AG08396 (cell line): Measurements from ENCODE around the gene AGBL4.

Experiments
- DNase-seq: peaks from one replicate; pipeline ENCODE4 v3.0.0; 2012; ENCODE audit warnings: low spot score, mixed read lengths

Gene AGBL4

DNA sequence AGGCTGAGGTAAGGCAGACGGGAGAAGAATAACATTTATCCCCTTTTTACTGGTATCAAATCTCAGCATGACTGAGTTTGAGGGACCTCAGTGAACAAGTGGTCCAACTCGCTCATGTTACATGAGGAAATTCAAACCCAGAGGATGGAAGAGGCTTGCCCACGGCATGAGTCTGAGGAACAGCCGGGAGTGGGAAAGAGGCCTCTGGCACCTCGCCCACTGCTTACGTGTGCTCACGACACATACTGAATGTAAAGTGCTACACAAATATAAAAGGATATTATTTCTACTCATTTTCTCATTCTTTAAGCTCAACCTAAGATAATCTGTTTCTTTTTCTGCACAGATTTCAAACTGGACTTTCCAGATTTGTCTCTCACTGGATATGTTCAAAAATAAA lies 1261.8 kb downstream of the AGBL4 start:
- DNase-seq = no peak

DNA sequence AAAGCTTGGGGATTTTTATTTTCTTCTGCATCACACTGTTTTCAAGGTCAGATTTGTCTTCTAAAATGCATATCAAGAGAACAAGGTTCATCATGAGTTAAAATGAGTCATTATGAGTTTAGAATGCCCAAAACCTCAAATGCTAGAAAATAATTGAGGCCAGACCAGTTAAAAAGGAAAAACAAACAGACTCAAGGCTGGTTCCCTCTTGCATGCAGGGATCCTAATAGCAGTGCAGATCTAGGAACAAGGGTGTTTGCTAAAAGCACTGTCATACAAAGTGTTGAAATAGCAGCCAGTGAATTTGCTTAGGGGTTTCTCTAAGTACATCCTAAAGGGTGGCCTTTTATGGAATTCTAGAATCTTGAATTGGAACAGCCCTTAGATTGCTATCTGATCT lies 1262.3 kb downstream of the AGBL4 start:
- DNase-seq = no peak

DNA sequence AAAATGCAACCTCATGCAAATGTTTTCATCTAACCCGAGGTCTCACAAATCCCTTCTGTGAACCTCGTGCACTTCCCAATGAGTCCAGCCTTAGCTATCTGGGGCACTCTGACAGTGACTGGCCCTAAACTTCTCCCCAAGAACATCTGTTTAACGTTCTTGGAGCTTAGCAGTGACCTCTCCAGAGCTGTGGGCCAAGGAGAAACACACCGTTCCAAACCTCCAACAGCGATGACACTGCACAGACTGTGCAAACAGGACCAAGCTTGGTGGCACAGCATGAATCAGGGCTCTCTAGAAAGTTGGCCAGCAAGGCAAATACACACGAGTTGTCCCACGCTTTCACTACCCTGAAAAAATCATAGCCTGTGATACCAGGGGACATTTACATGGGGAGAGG lies 1262.9 kb downstream of the AGBL4 start:
- no peak for DNase-seq

DNA sequence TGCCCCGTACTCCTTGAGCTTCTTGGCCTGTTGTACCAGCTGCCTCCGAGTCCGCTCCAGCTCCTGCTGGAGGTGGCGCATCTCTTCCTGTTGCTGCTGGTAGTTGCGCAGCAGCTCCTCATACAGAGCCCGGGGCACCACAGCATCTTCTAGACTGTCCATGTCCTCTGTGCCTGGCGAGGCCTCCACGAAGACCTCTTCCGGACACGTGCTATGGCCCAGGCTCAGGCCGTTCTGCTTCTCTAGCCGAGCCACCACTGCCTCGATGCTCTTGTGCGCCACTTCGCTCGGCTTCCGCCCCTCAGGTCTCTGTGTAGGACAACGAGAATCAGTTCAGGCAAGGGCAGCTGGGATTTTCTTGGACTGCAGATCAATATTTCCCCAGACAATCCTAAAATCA lies 1264.8 kb downstream of the AGBL4 start:
- no peak for DNase-seq

DNA sequence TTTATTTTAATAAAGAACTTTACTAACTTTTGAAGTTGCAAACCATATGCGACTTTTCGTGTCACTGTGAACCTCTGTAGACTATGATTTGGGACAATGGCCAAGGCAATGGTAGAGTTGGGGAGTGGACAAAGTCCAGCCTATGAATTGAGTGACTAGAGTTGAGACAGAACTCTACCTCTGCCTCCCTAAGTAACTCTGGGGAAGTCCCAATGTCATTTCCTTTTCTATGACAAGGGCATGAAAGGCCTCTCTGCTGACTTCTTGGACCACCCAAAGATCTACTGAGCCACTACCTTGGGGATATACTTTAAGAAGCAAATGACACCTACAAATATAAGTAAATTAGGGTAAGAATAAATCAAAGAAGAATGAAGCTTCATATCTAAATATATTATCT lies 1266.4 kb downstream of the AGBL4 start:
- no peak for DNase-seq

DNA sequence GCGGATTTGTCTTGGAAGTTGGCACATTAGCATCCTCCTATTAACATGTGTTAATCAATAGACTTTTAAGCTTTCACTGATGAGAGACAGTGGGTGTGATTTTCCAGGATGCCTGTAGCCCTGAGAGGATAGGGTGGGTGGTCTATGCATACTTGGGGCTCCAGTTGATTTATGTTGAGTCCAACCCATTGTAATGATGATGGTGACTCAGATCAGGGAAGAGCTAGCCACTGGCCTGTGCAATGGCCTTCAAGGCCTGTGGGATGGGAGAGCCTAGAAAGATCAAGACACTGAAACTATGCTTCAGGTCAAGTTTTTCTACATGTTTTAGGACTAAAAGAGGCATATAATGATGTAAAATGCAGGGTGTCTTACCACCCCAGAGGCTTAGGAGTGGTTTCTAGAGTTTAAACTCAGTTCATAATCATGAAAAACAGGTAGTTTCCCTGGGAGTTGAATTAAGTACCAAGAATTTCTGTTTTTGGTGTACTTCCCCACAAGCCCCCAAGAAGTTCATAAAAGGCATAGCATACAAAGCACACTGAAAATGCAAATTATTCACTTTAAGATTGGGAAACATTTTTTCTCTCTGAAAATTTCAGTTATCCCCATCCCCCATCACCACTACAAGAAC lies 1267.0 kb downstream of the AGBL4 start:
- no peak for DNase-seq

DNA sequence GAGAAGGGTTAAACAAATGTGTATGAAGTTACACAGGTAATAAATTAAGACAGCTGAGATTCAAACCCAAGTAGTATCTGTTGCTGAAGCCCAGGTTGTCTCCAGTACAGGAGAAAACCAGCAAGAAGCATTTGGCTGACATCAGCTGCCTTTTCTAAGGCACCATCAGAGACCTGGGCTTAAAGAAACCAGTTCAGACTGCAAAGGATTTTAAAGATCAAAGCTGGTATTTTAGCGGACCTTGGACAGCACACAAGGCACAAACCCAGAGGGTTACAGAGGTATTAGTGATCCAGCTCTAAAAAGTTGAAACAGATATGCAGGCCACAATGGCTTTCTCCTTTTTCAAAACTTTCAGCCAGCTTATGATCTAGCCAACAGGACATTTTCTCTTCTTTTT lies 1270.5 kb downstream of the AGBL4 start:
- DNase-seq = no peak

DNA sequence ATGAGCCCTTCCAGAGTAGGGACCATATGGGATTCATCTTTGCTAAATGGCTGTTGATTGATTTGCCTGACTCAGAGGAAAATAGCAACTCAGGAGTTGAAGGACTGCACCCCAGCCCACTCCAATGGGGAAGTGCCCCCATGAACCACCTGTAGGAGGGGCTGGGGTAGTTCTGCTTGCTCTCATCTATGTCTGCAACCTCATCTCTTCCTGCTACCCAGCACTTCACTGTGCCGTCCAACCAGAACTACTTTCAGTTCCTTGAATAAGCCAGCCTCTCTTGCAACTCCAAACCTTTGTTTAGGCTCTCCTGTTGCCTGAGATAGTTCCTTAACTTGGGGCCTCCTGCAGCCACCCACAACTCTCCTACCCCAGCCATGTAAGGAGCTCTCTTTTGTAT lies 1273.6 kb downstream of the AGBL4 start:
- DNase-seq = no peak

DNA sequence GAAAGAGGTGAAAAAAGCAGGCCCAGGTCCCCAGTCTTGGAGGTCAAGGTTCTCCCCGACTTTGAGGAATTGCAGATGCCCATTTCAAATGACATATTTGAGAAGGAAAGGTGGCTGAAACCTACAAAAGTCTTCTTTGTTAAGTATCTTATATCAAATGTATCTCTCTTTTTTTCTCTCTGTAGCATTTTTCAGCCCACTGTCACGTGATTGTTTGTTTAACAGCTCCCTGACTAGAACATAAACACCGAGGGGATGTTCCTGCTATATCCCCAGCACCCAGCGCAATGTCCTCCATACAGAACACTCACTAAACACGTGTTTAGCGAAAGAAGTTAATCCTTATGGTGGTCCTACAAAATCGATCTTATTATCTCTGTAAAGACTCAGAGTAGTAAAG lies 1274.7 kb downstream of the AGBL4 start:
- DNase-seq = no peak

DNA sequence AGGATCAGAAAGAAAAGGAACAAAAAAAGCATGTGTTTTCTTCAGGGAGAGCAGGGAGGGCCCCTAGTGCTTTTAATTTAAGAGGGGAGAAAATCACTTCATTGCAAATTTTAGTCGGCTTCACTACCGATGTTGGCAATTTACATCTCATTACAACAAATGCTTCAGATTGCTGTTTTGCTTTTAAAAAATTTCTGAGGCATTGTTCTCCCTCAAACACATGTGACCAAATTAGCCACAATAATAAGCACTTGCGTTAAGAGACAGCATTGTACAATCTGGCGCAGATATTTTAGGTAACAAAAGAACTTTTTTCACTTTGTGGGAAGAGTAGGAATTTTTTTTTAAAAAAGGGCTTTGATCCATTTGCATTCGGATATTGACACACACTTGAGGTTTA lies 1276.8 kb downstream of the AGBL4 start:
- DNase-seq = no peak

DNA sequence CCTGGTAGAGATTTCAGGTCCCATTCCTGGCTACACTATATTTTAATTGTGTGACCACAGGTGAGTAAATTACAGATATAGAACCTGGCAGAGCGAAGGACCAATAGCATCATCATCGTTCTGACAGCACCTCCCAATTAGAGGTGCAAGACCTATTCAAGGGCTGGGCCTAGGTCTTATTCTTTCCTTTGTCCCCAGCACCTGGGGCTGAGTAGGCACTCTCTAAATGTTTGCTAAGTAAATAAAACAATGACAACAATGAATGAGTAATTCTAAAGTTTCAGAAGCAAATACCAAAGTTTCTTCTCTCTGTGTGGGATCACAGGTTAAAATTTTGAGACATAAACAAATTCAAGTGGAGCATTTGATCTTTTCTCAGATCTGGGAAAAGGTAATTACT lies 1279.7 kb downstream of the AGBL4 start:
- DNase-seq = no peak

DNA sequence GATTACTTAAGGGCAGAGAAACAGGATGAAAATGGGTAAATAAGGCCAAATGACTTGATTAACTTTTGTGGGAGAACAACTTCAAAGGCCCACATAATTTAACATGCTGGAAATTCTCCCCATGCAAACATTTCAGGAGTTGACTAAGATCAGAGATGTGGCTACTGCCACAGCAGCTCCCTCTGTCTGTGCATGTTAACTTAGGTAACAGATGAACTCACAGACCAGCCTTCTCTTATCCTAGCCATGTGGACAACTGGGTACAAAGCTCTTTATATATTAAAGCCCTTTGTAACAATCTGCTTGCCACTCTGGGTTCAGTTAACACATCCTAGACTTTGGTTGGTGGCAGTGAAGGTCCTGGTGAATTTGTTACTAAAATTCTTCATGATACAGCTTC lies 1280.3 kb downstream of the AGBL4 start:
- DNase-seq = no peak

DNA sequence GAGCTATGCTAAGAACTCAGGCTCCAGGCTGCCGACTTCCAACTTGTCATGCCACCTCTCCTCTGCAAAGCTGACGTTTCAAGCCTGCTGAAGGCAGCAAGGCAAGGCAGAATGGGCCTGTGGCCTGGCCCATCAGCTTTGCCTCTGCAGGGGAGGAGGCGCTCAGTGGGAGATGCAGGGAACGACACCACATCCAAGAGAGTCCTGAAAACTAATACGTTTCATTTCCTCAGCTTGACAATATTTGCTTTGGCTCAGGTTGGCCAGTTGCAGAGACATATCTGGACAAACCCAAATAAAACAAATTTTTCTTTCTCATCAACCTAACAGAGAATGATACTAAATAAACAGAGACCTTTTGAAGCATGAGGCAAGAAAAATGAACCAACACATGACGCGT lies 1282.4 kb downstream of the AGBL4 start:
- no peak for DNase-seq

DNA sequence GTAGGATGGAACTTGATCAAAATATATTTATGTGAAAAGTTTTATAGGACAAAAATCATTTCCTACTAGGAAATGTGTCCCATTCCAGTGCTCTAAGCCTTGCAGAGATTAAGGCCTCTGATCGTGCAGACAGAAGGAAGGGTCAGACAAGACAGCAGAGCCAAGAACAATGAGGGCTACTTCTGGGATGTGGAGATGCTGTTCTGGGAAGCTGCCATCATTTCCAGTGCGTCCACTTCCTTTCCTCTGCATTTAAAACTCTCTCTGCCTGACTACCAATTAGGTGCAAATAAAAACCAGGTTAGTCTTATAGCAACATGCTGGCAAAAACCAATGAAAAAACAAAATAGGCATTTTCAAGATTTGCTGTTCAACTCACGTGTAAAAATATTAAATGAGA lies 1283.1 kb downstream of the AGBL4 start:
- no peak for DNase-seq

DNA sequence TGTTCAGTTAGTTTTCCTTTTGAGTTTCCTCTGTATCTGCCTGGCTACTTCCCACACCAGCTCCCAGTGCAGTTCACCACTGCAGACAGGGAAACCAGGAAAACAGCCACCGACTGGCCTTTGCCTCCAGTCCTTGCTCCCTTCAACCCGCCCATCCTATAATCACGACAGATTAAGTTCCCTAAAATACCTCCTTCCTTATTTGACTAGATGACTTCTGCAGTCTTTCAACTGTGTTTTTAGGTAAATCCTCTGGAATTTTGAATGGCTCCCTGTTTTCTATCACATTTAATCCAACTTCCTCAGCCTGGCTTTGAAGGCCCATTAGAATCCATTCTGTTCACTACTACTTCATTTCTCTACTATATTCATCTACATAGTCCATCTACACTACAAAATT lies 1284.7 kb downstream of the AGBL4 start:
- DNase-seq = no peak

DNA sequence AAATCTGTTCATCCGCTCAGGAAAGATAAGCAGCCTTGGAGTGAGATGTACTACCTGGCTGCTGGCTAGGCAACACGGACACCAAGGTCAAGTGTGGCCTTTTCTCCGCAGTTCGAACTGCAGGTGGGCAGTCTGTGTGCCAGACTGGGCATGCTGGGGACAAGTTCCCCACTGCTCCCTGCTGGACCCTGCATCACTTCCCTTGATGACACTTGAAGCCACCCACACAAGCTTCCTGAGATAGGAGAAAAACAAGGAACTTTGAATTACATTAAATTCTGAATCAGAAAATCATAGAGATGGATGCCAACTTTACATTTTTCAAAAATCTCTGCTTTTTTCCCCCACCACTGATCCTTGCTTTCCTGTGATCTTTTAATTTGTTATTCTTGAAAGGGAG lies 1285.4 kb downstream of the AGBL4 start:
- DNase-seq = no peak

DNA sequence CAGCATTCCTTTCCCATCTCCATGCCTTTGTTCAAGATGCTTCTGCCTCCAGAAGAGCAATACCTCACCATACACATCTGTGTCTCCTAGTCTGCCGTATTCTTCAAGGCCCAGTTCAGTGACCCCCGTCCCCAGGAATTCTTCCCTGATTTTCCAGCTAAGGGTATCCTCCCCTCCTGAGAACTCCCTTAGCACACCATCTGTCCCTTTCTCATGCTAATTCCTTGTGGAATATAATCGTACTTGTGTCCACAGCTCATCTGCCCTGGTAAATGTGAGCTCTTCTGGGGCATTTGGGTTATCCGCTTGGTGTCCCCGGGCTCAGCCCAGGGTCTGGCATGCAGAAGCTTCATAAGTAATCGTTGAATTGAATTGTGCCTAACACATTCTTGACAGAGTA lies 1288.0 kb downstream of the AGBL4 start:
- DNase-seq = no peak

DNA sequence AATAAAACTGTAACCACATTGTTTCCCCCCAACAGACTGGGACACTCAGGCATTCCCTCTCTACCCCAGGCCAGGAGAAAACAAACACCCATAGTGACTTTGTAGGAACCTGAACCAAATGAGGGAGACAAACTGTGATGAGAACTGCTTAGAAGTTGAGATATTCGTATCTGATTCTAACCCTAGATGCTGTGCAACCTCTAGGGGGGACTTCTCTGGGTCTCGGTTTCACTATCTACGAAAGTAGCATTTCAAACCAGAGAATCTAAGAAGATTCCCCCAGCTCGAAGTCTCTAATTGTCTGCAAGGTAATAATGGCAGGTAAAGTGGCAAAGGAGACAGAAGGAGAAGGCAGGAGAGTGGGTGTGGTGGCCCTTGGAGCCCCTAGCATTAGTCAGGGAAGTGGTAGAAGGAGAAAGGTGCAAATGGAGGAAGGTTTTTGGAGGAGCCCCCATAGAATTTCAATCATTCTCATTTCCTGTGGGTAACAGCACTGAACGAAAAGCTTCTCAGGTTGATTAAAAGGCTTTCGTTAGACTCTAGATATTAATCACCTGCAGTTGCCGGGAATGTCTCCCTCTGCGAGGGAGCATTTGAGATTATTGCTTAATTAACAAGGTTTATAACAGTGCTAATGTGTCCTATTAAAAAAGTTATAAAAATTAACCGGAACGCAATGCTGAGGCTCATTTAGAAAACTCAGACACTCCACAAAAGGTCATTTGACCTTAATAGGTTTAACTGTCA lies 1293.4 kb downstream of the AGBL4 start:
- no peak for DNase-seq

DNA sequence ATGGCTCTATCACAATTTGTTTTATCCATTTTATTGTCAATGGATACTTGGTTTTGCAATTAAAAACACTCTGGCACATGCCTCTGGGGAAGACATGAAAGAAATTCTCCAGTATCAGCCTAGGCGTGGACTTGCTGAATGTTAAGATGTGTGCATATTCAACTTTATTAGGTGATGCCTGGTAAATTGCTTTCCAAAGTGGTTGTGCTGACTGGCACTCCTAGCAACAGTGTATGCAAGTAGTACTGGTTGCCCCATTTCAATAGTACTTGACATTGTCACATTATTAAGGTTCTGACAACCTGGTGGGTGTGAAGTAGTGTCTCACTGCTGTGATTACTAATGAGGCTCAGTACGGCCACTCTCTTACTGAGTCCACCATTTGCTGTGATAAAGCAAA lies 1295.2 kb downstream of the AGBL4 start:
- DNase-seq = no peak

DNA sequence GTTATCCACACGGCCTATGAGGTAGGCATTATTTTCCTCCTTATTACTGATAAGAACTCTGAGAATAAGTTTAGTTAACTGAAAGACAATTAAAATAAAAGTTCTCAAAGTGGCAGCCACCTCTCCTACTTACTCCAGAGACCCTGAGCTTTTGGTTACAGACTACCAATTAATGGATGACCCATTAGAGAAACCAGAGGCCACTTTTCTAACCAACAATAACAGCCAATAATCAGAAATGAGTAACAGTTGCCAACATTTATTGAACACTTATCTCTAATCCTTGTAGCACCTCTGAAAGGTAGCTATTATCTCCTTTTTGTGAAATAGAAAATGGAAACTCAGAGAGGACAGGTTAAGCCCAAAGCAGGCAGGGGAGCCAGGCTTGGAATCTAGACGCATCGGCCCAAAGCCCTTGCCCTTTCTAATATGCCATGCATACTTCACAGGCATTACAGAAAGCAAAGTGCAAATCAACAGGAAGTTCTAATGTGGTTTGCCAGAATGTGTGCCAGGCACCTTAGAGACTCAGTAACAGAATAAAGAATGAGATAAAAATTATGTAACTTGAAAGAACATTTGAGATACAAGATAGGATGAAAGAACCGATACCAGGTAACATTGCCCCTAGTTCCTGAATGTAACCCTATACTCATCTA lies 1297.1 kb downstream of the AGBL4 start:
- DNase-seq = no peak

DNA sequence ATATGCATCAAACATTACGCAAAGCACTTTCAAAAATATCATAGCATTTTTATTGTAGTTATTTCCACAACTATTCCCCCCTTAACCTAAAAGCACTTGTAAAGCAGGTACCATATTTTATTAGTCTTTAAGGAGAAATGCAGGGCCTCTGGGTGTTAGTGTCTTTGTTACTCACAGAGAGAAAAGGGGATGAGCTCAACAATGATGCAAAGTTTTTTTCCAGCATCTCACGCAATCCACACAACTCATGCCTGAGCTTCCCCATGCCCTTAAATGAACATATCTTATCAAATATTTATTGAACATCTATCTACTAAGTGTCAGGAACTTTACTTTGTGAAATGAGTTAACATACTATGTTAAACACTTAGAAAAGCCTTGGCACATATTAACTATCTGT lies 1297.6 kb downstream of the AGBL4 start:
- no peak for DNase-seq

DNA sequence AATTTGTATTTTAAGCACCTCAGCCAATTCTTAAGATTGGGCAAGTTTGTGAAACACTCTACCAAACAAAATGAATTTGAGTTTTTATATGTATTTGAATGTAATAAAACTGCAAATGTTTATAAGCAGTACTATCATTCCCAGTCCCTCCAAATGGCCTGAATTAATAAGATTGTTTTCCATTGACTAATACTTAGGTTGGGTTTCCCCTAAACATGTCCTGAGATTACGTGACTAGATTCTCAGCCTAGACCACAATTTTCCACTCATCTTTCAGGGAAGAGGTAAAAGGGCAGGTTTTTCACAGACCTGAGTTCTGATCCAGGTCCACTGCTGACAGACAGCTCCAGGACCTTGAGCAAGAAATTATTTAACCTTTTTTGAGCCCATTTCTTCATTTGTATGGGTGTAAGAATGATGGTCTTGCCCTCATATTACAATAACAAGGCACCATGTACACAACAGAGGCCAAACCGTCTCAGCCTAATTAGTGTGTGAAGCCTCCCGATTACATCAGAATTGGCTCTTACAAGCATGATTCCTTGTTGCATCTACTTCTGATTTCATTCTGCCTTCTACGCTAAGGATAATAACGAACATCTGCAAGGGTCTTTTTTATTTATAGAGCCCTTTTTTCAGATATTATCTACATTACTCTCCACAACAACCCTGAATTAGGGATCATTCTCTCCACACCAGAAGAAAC lies 1298.3 kb downstream of the AGBL4 start:
- DNase-seq = no peak

DNA sequence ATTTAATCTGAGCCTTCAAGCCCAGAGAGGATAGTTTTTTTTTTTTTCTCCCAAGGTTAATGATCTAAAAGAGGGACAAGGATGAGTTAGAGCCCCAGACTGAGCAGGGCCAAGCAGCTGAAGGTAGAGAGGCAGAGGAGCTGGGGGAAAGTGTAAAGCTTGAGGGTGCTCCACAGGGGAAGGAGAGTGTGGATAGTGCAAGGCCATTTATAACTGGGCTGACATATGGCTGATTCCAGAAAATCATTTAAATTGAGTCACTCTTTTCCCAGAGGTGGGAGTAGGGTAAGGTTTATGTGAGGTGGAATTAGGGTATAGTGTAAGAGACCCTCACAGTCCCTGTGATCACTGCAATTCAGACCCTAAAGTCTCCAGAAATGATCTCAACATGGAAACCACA lies 1302.8 kb downstream of the AGBL4 start:
- no peak for DNase-seq
